RPMI8226 (cell line): Measurements from ENCODE around the gene KCNJ15.
"Not testable (repeated sequence)": the region's sequence is repeated elsewhere in the genome, so short reads cannot be mapped to it uniquely, and the experiment has no call there.

Experiments used
- DNase-seq: peaks from one replicate; pipeline ENCODE4 v3.0.0-alpha.2; 2015

KCNJ15 gene

DNA sequence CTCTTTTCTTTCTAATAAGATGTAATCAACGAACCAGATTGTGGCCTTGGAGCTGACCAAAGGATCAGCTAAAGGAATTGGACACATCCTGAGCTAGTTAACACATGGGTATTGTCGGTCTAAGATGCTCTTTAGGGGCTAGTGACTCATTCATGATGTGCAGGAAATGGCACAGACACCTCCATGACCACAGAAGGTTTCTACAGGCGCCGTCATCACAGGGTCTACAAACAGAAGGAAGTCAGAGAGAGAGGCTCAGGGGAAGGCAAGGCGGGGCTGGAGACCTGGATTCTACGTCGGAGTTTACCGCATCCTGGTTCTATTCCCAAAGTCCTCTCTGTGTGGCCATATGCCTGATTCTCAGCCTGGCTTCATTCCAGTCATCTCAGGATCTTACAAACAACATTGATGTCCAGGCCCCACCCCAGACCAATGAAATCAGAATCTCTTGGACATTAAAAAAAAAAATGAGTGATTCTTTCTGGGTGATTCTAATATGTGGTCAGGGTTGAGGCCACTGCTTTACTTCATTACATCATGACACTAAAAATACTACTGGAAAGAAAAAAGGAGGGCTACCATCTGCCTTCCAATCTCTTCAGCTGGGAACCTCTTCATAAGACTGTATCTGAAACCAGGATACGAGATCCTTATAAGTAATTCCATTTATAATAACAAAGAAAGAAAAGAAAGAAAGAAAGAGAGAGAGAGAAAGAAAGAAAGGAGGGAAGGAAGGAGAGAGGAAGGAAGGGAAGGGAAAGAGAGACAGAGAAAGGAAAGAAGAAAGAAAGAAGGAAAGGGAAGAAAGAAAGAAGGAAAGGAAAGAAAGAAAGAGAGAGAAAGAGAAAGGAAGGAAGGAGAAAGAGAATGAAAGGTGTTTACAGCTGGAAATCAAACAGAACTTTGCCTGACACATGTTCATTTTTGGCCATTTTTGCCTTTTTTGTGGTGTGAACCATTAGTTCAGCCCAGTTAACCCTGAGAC is 11.6 kb upstream of the KCNJ15 start:
- no peak for DNase-seq

DNA sequence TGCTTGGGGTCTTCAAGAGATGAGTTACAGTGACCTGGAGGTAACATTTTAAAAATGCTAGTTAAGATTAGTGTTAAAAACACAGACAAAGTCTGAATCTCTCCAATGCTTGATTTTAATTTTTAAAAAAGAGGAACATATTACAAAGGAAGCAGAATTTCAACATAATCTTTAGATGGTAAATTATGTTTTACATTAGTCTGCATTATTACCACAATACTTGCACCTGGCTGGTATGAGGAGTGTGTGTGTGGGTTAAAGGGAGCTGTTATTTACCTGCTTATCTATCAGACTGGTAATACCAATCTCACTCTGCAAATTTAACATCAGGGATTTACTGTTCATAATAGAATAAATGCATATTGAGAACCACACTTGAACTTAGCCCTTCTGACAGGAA is 10.3 kb upstream of the KCNJ15 start:
- DNase-seq, result no peak

DNA sequence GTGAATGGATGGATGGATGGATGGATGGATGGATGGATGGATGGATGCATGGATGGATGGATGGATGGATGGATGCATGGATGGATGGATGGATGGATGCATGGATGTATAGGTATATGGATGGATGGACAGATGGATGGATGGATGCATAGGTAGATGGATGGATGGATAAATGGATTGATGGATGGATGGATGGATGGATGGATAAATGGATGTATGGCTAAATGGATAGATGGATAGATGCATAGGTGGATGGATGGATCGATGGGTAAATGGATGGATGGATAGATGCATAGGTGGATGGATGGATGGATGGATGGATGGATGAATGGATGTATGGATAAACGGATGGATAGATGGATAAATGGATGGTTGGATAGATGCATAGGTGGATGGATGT is 9.7 kb upstream of the KCNJ15 start:
- DNase-seq, result not testable (repeated sequence)

DNA sequence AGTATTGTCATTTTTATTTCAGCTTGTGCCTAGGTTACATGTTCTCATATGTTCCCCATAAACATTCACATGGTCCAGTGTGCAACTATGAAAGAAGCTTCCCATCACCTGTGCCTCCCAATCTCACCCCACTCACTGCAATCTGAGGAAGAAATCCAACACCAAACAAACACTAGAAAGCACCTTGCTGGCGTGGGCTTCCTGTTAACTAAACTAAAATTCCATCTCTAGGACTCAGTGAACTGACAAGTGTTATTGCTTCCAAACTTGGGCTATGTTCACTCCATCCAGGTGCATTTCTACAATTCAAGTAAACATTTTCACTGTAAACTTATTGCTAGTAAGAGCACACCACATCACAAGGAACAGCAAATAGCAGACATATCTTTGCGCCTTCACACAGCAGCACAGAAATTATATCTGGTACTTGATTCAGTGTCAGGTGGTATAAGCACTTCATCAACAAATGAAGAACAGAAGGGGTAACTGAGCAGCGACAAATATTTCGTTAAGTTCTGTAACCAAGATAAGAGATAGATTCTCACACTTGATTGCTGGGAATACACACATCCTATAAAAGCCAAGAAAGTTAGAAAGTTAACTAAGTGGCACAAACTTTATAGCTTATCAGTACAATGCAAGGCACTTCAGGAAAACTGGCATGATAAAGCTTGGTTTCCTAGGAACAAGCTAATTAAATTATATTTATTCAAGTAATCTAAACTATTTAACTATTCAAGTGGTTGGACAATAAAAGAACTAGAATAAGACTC is 8.9 kb upstream of the KCNJ15 start:
- DNase-seq, result no peak

DNA sequence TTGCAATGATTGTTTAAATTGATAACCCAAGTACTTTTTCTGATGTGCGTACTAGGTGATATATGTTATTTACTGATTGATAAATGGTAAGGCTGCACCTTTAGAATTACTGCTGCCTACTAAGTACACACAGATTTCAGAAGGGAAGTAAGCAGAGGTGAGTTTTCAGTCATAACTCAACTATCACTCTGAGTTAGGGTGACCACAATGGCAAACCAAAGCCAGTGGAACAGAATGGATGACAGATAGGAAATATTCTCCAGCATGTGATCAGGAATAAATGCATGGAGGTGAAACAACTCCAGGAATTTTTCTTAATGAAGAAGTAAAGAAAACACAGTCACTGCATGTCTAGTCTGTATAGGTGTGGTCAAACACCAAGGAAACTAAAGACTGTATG is 7.5 kb upstream of the KCNJ15 start:
- DNase-seq, result no peak

DNA sequence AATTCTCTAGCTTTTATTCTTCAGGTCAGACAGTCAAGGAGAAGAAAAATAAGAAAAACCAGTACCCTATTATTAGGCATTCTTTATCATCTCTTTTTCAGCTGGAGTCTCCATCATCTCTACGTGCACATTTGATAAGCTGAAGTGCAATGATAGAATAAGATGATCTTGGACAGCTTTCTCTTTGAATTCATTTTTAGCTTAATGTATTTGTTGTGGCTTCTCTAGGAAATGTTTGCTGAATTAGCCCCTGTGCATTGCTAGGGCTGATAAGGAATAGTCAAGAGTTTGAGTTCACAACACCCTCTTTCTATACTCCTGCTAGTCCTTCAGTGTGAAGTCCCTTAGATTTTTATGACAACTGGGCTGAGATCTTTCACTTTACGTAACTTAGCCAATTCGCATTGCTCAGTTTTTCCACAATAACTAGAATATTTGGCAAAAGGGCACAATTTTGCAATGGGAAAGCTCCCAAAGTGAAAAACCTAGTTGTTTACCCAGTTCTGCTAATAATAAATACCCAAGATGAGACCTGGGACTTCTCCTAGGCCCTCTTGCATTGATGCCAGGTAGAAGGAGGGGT is 7.0 kb upstream of the KCNJ15 start:
- no peak for DNase-seq

DNA sequence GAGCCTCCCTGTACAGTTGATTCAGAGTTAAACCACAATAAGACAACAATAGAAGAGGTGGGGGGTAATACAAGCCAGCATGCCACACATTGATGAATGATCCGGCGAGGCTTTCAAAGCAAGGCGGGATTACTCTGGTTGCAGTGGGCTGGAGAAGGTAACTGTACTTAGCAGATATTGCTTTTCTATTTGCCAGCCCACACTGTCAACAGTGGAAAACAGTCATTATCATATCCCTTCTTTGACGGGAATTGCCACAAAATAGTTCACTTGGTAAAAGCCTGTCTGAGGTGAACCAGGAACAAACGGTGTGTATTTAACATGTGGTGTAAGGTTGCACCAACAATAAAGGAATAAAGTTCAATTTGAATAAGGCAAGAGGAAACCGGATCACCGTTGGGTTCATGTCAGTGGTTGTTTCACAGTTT is 5.8 kb upstream of the KCNJ15 start:
- no peak for DNase-seq

DNA sequence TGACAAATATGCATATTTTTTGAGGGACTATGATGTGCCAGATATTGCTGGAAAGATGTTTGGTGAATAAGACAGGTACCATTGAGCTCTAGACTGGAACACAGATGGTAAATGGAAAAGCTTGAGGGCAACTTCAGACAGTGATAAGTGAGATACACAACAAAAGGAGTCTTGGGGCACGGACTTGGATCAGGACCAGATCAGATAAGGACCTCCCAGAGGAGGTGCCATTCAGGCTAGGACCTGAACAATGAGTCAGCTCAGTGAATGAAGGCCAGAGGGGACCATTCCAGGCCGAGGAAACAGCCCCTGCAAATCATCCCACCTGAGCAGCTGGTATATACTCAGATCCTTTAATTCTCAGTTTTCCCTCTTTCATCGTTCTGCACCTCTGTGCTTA is 1.8 kb upstream of the KCNJ15 start:
- DNase-seq, result no peak

DNA sequence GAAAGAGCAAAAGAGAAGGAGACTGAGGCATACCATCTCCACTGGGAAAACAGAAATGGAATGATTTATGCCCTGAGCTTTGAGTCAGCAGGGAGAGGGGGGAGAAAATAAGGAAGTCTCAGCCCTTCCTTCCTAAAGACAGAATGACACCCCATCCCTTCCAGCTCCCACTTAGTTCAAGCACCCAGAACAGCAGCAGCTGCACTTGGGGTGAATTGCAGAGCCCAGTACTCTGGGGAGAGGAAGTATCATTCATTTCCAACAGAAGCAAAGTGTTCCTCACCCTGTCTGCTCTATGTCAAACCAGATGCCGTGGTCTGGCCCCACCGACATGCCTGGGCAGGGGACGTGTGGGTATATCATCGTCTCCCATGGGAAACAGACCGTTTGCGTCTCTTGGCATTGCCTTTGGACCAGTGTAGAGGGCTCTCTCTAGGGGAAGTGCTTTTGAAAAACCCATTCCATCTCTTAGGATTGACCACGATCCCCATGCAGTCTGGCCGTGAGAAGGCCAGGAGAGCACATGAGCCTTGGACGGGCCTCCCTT is 1.1 kb upstream of the KCNJ15 start:
- DNase-seq, result no peak

DNA sequence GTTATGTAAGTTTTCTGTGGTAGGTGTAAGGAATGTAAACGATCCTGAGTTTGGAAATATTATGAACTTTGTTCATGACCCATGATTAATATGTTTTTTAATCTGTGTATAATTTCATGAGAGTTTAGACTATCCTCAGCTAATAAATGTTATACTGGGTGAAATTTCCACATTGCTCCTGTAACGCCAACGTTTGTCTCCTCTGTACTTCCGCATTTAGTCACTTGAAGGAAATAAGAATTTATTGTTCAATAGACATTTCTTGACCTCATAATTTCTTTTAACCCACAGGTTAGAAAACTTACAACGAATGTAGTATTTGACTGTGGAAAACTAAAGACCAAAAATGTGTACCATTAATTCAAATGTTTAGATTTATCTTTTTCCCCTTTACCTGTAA is 876 bp downstream of the KCNJ15 start:
- DNase-seq, result no peak

DNA sequence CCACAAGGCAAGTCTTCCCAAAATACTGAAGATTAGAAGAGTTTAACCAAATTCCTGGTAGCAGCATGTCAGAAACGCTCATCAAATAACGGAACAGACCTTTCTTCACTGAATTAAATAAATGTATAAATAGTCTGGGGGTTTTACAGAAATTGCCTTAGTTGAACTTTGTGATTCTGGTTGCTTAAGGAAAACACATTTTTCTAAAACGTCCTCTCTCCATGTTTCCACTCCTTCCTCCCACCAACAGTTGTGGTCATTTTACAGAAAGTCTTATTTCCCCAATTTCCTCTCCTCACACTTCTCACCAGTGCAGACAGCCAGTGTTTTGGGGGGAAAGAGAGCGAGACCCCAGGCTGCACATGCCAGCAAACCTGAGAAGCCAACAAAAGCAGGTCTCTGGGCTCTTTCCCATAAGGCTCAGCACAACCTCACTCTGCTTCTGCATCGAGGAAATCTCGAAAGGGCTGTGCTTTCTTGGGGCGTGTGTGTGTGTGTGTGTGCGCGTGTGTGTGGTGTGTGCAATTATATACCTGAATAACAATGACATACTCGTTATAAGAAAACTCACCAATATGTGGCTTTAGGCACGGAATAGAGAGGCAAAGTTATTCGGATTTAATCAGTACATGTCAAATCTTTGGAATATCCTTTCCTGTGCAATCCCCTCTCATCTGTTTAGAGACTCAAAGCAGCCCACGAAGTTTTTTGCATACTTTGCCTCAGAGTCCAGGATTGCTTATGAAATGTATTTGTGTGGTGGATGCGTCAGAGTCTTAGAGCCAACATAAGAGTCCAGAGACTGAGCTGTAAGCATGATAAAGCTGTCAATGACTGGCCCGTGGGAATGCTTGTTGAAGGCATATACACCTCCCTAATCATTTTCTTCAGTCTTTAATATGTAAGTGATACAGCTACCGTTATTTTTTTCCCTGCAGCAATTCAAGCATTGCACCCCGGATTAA is 2.0 kb downstream of the KCNJ15 start:
- DNase-seq, result no peak

DNA sequence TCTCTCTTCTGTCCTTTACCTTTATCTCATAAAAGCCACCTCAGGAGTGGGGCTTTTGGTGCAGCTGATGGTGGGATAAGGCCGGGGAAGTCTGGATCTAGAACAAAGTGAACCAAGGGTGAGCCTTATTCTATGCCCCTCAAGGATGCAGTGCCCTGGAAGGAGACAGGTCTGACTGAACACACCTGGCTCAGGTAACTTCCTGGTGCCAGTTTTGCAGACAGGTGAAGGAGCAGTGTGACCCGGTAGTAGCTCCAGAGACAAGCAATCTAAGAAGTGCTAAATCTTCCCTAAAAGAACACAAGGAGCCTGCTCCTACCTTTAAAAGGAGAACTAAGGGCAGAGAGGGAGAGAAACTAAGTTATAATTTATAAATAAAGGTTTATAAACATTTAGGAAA is 2.9 kb downstream of the KCNJ15 start:
- DNase-seq, result no peak

DNA sequence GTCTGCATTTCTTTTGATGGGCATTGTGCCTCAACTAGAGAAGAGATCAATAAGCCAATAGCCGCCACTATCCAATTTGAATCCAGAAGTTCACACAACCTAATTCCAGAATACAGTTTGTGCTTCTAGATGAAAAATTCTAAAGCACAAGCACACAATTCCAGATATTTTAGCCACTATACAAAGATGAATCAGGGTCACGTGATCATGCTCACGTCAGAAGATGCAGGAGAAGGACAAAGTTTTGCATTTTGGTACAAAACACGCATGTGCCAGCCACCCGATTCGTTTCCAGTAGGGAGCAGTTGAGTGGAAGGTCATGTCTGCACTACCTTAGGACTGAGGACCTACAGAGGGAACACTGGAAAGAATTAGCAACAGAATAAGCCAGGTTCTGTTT is 3.6 kb downstream of the KCNJ15 start:
- no peak for DNase-seq

DNA sequence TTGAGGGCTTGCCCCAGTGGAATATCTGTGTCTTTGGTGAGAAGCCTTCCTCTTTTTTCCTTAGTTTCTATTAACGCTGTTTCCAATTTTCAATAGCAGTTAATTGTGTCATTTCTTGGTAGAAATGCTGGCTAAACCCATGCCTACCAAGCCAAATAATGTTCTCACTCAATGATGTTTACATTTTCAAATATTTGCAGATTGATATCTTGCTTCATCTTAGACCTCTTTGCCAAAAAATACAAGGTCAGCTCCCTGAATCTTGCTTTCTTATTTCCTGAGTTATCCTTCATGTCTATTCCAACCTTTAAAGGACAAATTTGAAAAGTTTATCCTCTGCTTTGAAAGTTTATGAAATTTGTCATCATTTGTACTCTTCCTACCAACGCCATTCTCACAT is 5.1 kb downstream of the KCNJ15 start:
- no peak for DNase-seq

DNA sequence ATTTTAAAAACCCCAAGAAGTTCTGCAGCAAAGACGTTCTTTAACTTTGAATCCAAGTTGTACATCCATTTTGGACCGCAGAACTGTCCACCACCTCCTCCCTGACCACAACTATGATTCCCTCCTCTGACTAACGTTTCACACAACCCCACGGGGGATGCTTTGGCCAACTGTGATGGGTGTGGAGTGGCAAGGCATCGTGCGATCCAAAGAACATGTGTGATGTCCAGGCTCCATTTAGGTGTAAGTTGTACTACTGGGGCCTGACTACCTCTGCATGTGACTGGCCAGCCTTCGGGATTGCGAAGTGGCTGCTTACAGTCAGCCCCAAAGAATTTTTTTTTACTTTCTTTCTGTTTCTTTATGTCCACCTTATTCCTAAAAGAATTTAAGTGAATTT is 6.7 kb downstream of the KCNJ15 start:
- no peak for DNase-seq

DNA sequence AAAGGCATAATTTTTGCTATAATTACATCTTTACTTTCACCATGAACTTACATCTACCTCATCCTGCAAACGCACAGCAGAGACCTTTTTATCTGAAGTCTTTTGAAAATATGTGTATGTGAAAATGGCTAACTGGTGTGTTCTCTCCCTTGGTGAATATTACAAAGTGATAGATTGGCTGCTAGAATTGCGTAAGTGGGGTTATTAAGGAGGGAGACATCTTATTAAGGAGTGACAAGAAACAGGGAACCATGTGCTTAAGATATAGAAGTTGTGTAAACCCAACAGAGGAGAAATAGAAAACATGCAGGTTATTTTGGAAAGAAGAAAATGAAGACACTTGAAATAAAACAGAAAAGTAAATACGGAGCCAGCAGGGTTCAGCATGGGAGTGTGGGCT is 7.8 kb downstream of the KCNJ15 start:
- no peak for DNase-seq

DNA sequence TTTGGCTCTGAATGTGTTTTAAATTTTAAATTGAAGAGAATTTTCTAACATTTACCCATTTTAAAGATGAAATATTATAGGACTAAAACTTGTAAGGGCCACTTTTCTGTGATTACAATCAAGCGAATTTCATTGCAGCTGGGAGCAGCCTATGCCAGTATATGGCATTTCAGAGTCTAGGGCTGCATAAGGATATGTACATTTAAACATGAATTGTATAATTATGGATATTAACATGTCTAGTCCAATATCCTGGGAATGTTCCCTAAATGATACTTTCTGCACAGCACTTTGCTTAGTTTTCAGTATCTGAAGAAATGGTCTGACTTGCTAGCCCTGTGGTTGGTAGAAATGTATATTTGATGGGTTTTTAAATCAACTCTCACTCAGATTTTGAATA is 8.4 kb downstream of the KCNJ15 start:
- no peak for DNase-seq

DNA sequence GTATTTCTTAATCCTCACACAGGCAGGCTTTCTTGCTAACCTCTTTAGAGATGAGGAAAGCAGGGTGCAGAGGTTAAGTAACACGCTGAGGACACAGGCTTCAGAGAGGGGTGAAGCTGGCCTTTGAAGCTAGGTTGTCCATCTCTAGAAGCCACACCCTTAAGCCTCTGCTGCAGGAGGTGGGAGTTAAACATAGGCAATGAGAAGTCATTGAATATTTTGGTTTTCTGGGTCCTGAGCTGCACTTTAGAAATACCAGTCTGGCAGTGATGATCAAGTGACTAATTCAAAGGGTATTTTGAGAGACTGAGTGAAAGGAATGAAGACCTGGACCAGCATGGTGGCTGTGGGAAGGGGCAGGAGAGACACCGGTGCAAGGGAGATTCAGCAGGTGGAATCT is 9.9 kb downstream of the KCNJ15 start:
- DNase-seq, result no peak

DNA sequence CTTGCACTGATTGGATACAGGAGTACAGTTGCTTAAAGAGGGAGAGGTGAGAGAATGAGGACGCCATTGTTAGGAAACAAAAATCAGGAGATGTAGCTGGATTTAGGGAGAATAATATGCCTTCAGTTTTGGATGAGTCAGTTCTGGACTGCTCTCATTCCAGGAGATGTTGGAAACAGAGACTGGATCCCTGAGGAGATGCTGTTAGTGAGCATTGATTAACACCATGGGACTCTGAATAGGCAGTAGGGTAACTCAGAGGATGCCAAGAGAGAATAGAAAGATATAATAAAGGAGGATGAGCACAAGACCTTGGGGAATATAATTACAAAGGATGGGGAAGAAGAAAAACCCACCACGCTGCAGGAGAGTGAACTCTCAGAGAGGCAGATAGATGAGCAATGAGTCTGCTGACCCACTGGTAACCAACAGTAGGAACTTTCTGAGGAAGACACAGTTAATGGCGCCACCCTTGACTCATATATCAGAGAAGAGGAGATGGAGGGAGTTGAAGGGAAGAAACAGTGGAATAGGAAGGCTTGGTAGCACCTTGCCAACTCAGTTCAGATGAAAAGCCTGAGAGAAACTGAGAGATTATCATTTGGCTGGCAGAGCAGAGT is 10.5 kb downstream of the KCNJ15 start:
- no peak for DNase-seq

DNA sequence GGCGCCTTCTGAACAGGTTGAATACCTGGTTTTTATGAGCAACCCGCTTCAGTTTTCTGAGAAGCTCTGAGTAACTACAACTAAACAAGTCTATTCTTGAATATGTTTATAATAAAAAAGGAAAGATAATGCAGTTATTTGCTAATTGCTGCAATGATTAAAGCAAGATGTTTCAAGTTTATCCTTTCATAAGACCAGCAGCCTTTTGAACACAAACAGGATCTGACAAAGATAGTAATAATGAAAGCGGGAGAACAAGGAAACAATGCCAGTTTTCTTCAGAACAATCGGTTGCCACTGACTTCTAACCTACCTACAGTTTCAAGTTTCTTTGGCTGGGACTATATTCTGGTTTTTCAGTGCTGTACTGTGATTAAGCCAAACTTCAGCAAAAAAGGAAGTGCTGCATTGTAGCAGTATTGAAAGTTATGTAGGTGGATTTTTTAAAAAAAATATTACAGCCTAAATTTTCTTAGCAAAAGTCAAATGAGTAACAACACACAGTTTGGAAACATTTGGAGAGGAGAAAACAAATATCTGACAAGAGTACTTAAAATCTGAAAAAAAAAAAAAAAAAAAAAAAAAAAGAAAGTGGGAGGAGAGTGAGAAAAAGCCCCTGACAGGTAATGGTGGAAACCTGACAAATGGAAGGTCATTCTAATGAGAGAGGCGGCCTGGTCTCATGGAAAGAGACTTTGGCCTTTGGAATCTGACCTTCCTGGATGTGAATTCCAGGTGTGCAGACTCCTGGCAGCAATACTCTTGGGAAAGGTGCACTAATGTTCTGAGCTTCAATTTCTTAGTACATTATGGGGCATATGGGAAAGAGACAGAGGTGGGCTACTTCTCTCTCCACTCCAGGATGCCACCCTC is 11.4 kb downstream of the KCNJ15 start:
- no peak for DNase-seq
